ENCODE results near the gene SEC14L3.

DNA sequence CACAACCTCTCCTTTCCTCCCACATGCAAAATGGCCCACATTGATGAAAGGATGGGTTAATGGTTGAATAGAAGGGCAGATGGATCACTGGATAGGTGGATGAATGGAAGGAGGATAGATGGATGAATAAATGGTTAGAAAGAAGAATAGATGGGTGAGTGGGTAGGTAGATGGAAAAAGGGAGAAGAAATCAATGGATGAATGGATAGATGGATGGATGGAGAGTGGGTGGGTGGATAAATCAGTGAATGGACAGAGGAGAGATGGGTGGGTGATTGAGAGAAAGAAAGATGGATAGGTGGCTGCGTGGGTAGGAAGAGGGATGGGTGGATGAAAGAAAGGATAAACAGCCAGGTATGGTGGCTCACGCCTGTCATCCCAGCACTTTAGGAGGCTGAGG is 1.2 kb downstream of the SEC14L3 start:
- no peak for TF ChIP-seq CTCF (IDR thresholded peaks at IDR 0.05; ENCODE audit: extremely low read depth in 1 of 2, insufficient read depth in 1 of 2, low read depth in 1 of 2, low read length in 2 of 2)
- TF ChIP-seq POLR2AphosphoS5 (IDR thresholded peaks at IDR 0.05; ENCODE audit: insufficient read depth, low read depth, low read length): no peak
- no peak for TF ChIP-seq MYC (IDR thresholded peaks at IDR 0.05; ENCODE audit: low read depth, low read length)
- no peak for TF ChIP-seq MAX (IDR thresholded peaks at IDR 0.05; ENCODE audit: insufficient read depth, insufficient read length)
- TF ChIP-seq JUN (IDR thresholded peaks at IDR 0.05; ENCODE audit: borderline replicate concordance, insufficient read depth, insufficient read length, low read depth): no peak
- no peak for TF ChIP-seq POLR2A (IDR thresholded peaks at IDR 0.05; ENCODE audit: low read depth, low read length)
- TF ChIP-seq EZH2 (IDR thresholded peaks at IDR 0.05; ENCODE audit: borderline replicate concordance, low read depth, low read length, severe bottlenecking): no peak
- no peak for TF ChIP-seq GATA2 (IDR thresholded peaks at IDR 0.05; ENCODE audit: insufficient read depth, insufficient read length, low read depth, low read length)
